B cell (primary cell): ENCODE data around the gene DGCR8. TPM values are rescaled to one million over a fixed set of nuclear protein-coding genes. Genes with fewer than 3 reads are reported as not detected.
A peak's percentile ranks its signal among the peaks of the same experiment; 100 is the strongest.

Experiments
- ATAC-seq: fragments of 200-7000 bp; cut with Tn5 transposase; one replicate; pipeline ENCODE4 v1.10.0; 2021; ENCODE audit warnings: low read depth, mild to moderate bottlenecking, moderate number of reproducible peaks, moderate library complexity
- CTCF ChIA-PET: fragments of 350-600 bp; sonication (Branson Sonifier 250); formaldehyde crosslinking; loops from one replicate; lab custom pipeline; 2021; ENCODE audit warnings: antibody characterized with exemption, inconsistent platforms; lab: Charles Lee
- POLR2A ChIA-PET: fragments of 350-600 bp; sonication (Branson Sonifier 250); formaldehyde crosslinking; loops from one replicate; lab custom pipeline; 2021; ENCODE audit warnings: antibody characterized with exemption; lab: Charles Lee
- DNase-seq: peaks from one replicate; pipeline ENCODE4 v3.0.0; 2013
- H2AFZ ChIP-seq: 2 replicates; pipeline ENCODE4 v1.6.1; 2012; ENCODE audit warnings: mild to moderate bottlenecking, low read depth, low read length; ENCODE audit not compliant: insufficient read depth, poor library complexity, severe bottlenecking
- H3K27ac ChIP-seq, 2 donors: 1 replicate in 1 of 2; 2 replicates in 1 of 2; pipeline ENCODE4 v1.5.1; 2012 to 2013; ENCODE audit warnings: low read length in 2 of 2, mild to moderate bottlenecking in 2 of 2, moderate library complexity in 1 of 2
- H3K27me3 ChIP-seq, 4 experiments: fragments of 200-600 bp in 1 of 4; sonication (generic) in 1 of 4; replicated peaks in 1 of 4; 1 replicate in 2 of 4; 2 replicates in 2 of 4; pipeline versions ENCODE4 v1.6.1 to v1.7.0; 2013 to 2016; ENCODE audit warnings: low read length in 3 of 4, mild to moderate bottlenecking in 2 of 4, mixed read lengths in 1 of 4, moderate library complexity in 1 of 4; ENCODE audit not compliant: insufficient read depth in 4 of 4, control insufficient read depth in 3 of 4; ENCODE audit errors: control extremely low read depth in 1 of 4
- H3K36me3 ChIP-seq, 2 experiments: replicated peaks in 1 of 2; 1 replicate in 1 of 2; 2 replicates in 1 of 2; pipeline versions ENCODE4 v1.6.1 to v1.7.1; 2013; ENCODE audit warnings: low read length in 1 of 2; ENCODE audit not compliant: insufficient read depth in 2 of 2, control insufficient read depth in 1 of 2; ENCODE audit errors: control extremely low read depth in 1 of 2, extremely low read depth in 1 of 2
- H3K4me1 ChIP-seq, 2 donors: fragments of 200-600 bp in 1 of 2; sonication (generic) in 1 of 2; 1 replicate in 1 of 2; 2 replicates in 1 of 2; pipeline versions ENCODE4 v1.5.1 to v1.6.1; 2013 to 2017; ENCODE audit warnings: low read length in 2 of 2; ENCODE audit not compliant: control insufficient read depth in 2 of 2, insufficient read depth in 2 of 2
- H3K4me2 ChIP-seq: replicated peaks from 2 replicates; pipeline ENCODE3; 2012; ENCODE audit warnings: mild to moderate bottlenecking, low read depth, low read length; ENCODE audit not compliant: poor library complexity, severe bottlenecking
- H3K4me3 ChIP-seq, 5 experiments: fragments of 200-600 bp in 1 of 5; sonication (generic) in 1 of 5; 1 replicate in 3 of 5; 2 replicates in 2 of 5; pipeline versions ENCODE4 v1.5.1 to v1.7.0; 2011 to 2016; ENCODE audit warnings: low read length in 4 of 5, mild to moderate bottlenecking in 4 of 5, low read depth in 2 of 5, control low read depth in 1 of 5, moderate library complexity in 1 of 5; ENCODE audit not compliant: insufficient read depth in 1 of 5; ENCODE audit errors: control extremely low read depth in 1 of 5, extremely low read depth in 1 of 5
- H3K79me2 ChIP-seq: fragments of 200-600 bp; sonication (generic); one replicate; pipeline ENCODE4 v1.6.0; 2016; ENCODE audit warnings: low read length; ENCODE audit not compliant: control insufficient read depth, insufficient read depth
- H3K9ac ChIP-seq: fragments of 200-600 bp; sonication (generic); 2 replicates; pipeline ENCODE4 v1.6.1; 2017; ENCODE audit warnings: mild to moderate bottlenecking, low read length, moderate library complexity
- H3K9me3 ChIP-seq, 3 donors: one replicate each; pipeline versions ENCODE4 v1.6.1 to v1.7.1; 2013; ENCODE audit warnings: low read length in 2 of 3; ENCODE audit not compliant: control insufficient read depth in 2 of 3, insufficient read depth in 1 of 3; ENCODE audit errors: control extremely low read depth in 1 of 3
- H4K20me1 ChIP-seq: 2 replicates; pipeline ENCODE4 v1.6.0; 2012; ENCODE audit warnings: mild to moderate bottlenecking, low read length; ENCODE audit not compliant: insufficient read depth, control insufficient read depth, poor library complexity, severe bottlenecking
- H3K27ac Mint-ChIP-seq: one replicate; pipeline ENCODE4 v1.8.0; 2021; ENCODE audit warnings: mixed read lengths
- H3K27me3 Mint-ChIP-seq: one replicate; pipeline ENCODE4 v1.8.0; 2021; ENCODE audit warnings: mixed read lengths
- H3K4me1 Mint-ChIP-seq: one replicate; pipeline ENCODE4 v1.8.0; 2021; ENCODE audit warnings: mixed read lengths
- H3K4me3 Mint-ChIP-seq: one replicate; pipeline ENCODE4 v1.8.0; 2021; ENCODE audit warnings: mixed read lengths
- H3K9me3 Mint-ChIP-seq: one replicate; pipeline ENCODE4 v1.8.0; 2022; ENCODE audit warnings: mixed read lengths; ENCODE audit not compliant: insufficient read depth
- CTCF ChIP-seq: fragments of 200-600 bp; IDR thresholded peaks from one replicate; pipeline ENCODE4 v1.8.0; 2022; ENCODE audit warnings: antibody characterized with exemption, mild to moderate bottlenecking
- EZH2 ChIP-seq: IDR thresholded peaks from 2 replicates; pipeline ENCODE4 v1.6.1; 2012; ENCODE audit warnings: borderline replicate concordance, low read depth, mild to moderate bottlenecking, moderate library complexity, low read length; ENCODE audit not compliant: insufficient read depth, poor library complexity, severe bottlenecking
- WGBS: methylation state at CpG from one replicate; pipeline ENCODE4 v1.1.5; 2013; ENCODE audit warnings: missing lambda C conversion rate; ENCODE audit not compliant: insufficient coverage; 5-methylcytosine and 5-hydroxymethylcytosine counted together
- intact Hi-C: fragments of 100-400 bp; cut with micrococcal nuclease; formaldehyde crosslinking; loops from one replicate; pipeline ENCODE4 v1.10.0; 2022
- polyA plus RNA-seq: library from polyadenylated mRNA; depleted of rRNA; stranded (reverse); fragments of >200 nt; gene quantifications from 2 replicates; pipeline ENCODE4 v1.2.3, GENCODE V29; 2012
- total RNA-seq, 2 donors: library from RNA; stranded (reverse); fragments of 120-200 nt in 1 of 2; gene quantifications; 1 replicate in 1 of 2; 2 replicates in 1 of 2; pipeline versions ENCODE4 v1.2.3 to v1.2.4, GENCODE V29; 2013 to 2022

DGCR8 gene
- total and polyA plus RNA-seq, 2 donors (not counting 1 experiment from before 2014, with no cell fraction given), result 19.6 to 43.2 TPM

DNA sequence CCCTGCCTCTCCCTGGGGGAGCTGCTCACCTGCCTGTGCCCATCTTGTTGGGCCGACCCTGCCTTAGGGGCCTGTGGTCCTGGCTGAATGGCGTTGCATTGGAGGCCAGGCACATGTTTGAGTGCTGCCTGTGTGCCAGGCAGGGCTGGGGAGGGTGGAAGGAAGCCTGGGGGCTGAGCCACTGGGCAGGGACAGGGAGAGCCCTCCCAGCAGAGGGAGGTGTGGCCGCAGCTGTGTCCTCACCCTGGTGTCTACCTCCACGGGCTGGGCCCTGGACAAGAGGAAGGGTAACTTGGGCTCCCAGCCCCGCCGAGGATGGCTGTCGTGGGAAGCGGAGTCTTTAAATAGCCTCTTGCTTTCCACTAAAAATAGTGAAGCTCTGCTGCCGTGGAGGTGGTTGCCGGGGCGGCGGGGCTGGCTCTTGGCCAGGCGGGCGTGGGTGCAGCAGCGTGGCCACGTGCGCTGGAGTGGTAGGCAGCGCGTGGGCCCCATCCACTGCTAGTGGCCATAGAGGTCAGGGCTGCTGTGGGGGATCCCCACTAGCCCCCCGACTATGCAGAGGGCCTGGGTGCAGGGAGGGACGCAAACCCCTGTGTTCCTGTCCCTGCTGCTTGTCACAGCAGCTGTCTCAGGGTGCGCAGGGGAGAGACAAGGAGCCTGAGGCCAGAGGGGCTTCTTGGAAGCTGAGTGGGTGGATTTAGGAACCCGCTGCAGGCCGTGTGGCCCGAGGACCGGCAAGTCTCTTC is 57.8 kb downstream of the DGCR8 start:
- no peak overlapping the region for H2AFZ ChIP-seq
- Mint-ChIP-seq H3K27me3 (no peaks in the 10 kb centered on the region), H3K4me1 (peaks cover 38% of the 10 kb centered on the region), H3K27ac (no peak overlapping the region), H3K4me3 (no peak overlapping the region), H3K9me3 (no peaks in the 10 kb centered on the region)
- ATAC-seq (no peak), DNase-seq (no peak)
- peaks cover 7 to 36% of the 10 kb centered on the region in 2 donors for H3K4me1 ChIP-seq
- POLR2A ChIA-PET, result no interaction called here
- H3K4me2 ChIP-seq, result peak overlapping the region; percentile 28
- intact Hi-C loops, result no loop called here
- peaks cover 64% of the 10 kb centered on the region for H4K20me1 ChIP-seq
- H3K9ac ChIP-seq, result no peak overlapping the region
- H3K27ac ChIP-seq, result no peak overlapping the region
- TF ChIP-seq EZH2 (no peak), CTCF (no peak)
- CTCF ChIA-PET, result no interaction called here
- H3K9me3 ChIP-seq, result no peaks in the 10 kb centered on the region
- no peaks in the 10 kb centered on the region for H3K27me3 ChIP-seq
- no peak overlapping the region for H3K4me3 ChIP-seq
- WGBS, result 39% methylated on average over 26 of the region's 26 CpGs
- peaks cover 0 to 7% of the 10 kb centered on the region in 2 experiments for H3K36me3 ChIP-seq
- H3K79me2 ChIP-seq, result peaks cover 40% of the 10 kb centered on the region

DNA sequence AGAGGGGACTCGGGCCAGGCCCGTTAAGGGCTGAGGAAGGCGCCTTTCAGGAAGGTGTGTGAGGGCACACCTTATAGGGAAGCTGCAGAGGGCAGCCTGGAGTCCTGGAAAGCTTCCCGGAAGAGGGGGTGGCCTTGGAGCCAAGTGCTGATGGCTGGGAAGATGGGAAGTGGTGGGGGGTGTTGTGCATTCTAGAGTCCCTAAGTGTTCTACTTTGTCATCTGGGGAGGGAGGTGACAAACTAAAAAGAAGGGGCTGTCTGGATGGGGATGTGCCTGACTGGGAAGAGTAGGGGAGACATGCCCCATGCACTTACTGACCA is 58.3 kb downstream of the DGCR8 start:
- Mint-ChIP-seq H3K27ac (no peak overlapping the region), H3K4me1 (peaks cover 33% of the 10 kb centered on the region), H3K9me3 (no peaks in the 10 kb centered on the region), H3K4me3 (no peak overlapping the region), H3K27me3 (no peaks in the 10 kb centered on the region)
- Histone ChIP-seq H3K36me3 (peaks cover 0 to 7% of the 10 kb centered on the region in 2 experiments), H3K27ac (no peak overlapping the region), H3K4me1 (peaks cover 3 to 31% of the 10 kb centered on the region in 2 donors), H3K9me3 (no peaks in the 10 kb centered on the region), H3K27me3 (no peaks in the 10 kb centered on the region), H3K9ac (no peak overlapping the region), H4K20me1 (peaks cover 59% of the 10 kb centered on the region), H3K4me3 (no peak overlapping the region), H3K4me2 (no peak overlapping the region), H3K79me2 (peaks cover 34% of the 10 kb centered on the region), H2AFZ (no peak overlapping the region)
- ATAC-seq (no peak), DNase-seq (no peak)
- 100% methylated on average over 4 of the region's 4 CpGs for WGBS
- intact Hi-C loops, result no loop called here
- ChIA-PET POLR2A (no interaction called here), CTCF (no interaction called here)
- TF ChIP-seq EZH2 (no peak), CTCF (no peak)
